ENCODE results near the gene DHX30.
"Not testable (repeated sequence)": the region's sequence is repeated elsewhere in the genome, so short reads cannot be mapped to it uniquely, and the experiment has no call there.

Gene DHX30

GRCh38 chr3:47813551-47814177 is 10.7 kb downstream of the DHX30 start:
- in situ Hi-C loops (cut with HindIII; ENCODE audit: low sequenced_read_pairs), result no loop called here

GRCh38 chr3:47817609-47818008 is 14.7 kb downstream of the DHX30 start:
- in situ Hi-C loops (cut with HindIII; ENCODE audit: low sequenced_read_pairs), result no loop called here

- in situ Hi-C loops (cut with HindIII; ENCODE audit: low sequenced_read_pairs), result no loop called here
These were observed 21.9 kb downstream of the DHX30 start for GRCh38 chr3:47824541-47825473.

GRCh38 chr3:47825590-47825989 is 22.7 kb downstream of the DHX30 start:
- in situ Hi-C loops (cut with HindIII; ENCODE audit: low sequenced_read_pairs), result no loop called here

- in situ Hi-C loops (cut with HindIII; ENCODE audit: low sequenced_read_pairs), result not testable (repeated sequence)
These were observed 26.5 kb downstream of the DHX30 start for GRCh38 chr3:47829482-47829881.

- in situ Hi-C loops (cut with HindIII; ENCODE audit: low sequenced_read_pairs), result no loop called here
These were observed 34.0 kb downstream of the DHX30 start for GRCh38 chr3:47836986-47837385.

- in situ Hi-C loops (cut with HindIII; ENCODE audit: low sequenced_read_pairs), result no loop called here
These were observed 35.6 kb downstream of the DHX30 start for GRCh38 chr3:47838503-47838902.

GRCh38 chr3:47841786-47842349 is 38.9 kb downstream of the DHX30 start:
- in situ Hi-C loops (cut with HindIII; ENCODE audit: low sequenced_read_pairs), result no loop called here

GRCh38 chr3:47846186-47846879 is 43.4 kb downstream of the DHX30 start:
- in situ Hi-C loops (cut with HindIII; ENCODE audit: low sequenced_read_pairs), result no loop called here

- in situ Hi-C loops (cut with HindIII; ENCODE audit: low sequenced_read_pairs), result no loop called here
These were observed 43.9 kb downstream of the DHX30 start for GRCh38 chr3:47846880-47847248.

GRCh38 chr3:47847260-47847659 is 44.3 kb downstream of the DHX30 start:
- in situ Hi-C loops (cut with HindIII; ENCODE audit: low sequenced_read_pairs), result no loop called here

GRCh38 chr3:47847801-47848518 is 45.0 kb downstream of the DHX30 start:
- in situ Hi-C loops (cut with HindIII; ENCODE audit: low sequenced_read_pairs), result no loop called here

- in situ Hi-C loops (cut with HindIII; ENCODE audit: low sequenced_read_pairs), result no loop called here
These were observed 45.7 kb downstream of the DHX30 start for GRCh38 chr3:47848599-47849117.

- in situ Hi-C loops (cut with HindIII; ENCODE audit: low sequenced_read_pairs), result no loop called here
These were observed 46.3 kb downstream of the DHX30 start for GRCh38 chr3:47849186-47849698.

GRCh38 chr3:47849699-47850563 is 47.0 kb downstream of the DHX30 start:
- in situ Hi-C loops (cut with HindIII; ENCODE audit: low sequenced_read_pairs), result no loop called here

- in situ Hi-C loops (cut with HindIII; ENCODE audit: low sequenced_read_pairs), result no loop called here
These were observed 47.8 kb downstream of the DHX30 start for GRCh38 chr3:47850564-47851410.

- in situ Hi-C loops (cut with HindIII; ENCODE audit: low sequenced_read_pairs), result no loop called here
These were observed 49.1 kb downstream of the DHX30 start for GRCh38 chr3:47851888-47852603.

All from DLD1 (cell line).